SK-MEL-5 (cell line): ENCODE data around the gene SHROOM2. TPM values are rescaled to one million over a fixed set of nuclear protein-coding genes. Genes with fewer than 3 reads are reported as not detected.
"Not testable (repeated sequence)": the region's sequence is repeated elsewhere in the genome, so short reads cannot be mapped to it uniquely, and the experiment has no call there.

ENCODE experiments used
- DNase-seq: peaks from one replicate; pipeline ENCODE4 v3.0.0-alpha.2; 2016; ENCODE audit warnings: low read depth, low spot score
- in situ Hi-C: cut with HindIII; loops from 2 replicates; pipeline ENCODE4 v1.10.0; 2016; ENCODE audit warnings: low sequenced_read_pairs, high pct_unique_total_duplicates, low pct_unique_long_range_greater_than_20kb
- polyA plus RNA-seq, 2 experiments: library from polyadenylated mRNA; depleted of rRNA; stranded (reverse); fragments of >200 nt; gene quantifications; 2 replicates each; pipeline ENCODE4 v1.2.3, GENCODE V29; 2015
- total RNA-seq: library from RNA; depleted of rRNA; stranded (reverse); fragments of >200 nt; shearing (Covaris generic); gene quantifications from 2 replicates; pipeline ENCODE4 v1.2.3, GENCODE V29; 2014; rRNA removed

Gene SHROOM2
- 3.5 and 4.4 TPM in 2 replicates for total RNA-seq
- 6.0 and 8.2 TPM in 2 replicates for polyA plus RNA-seq (2015; cell fraction: cytosol; rRNA removed)
- polyA plus RNA-seq (2015; cell fraction: nucleus; rRNA removed): 4.0 and 5.6 TPM in 2 replicates

GRCh38 chrX:9785944-9786797 lies at the start of gene SHROOM2:
SHROOM2 (plus strand) TSS chrX:9786429; CDS start chrX:9786546, 117 bp downstream.
- DNase-seq: no peak
- in situ Hi-C loops: no loop called here

GRCh38 chrX:9737363-9737762 lies 48.9 kb upstream of the SHROOM2 start:
- in situ Hi-C loops: no loop called here
- no peak for DNase-seq

GRCh38 chrX:9738151-9738550 lies 48.1 kb upstream of the SHROOM2 start:
- in situ Hi-C loops: no loop called here
- no peak for DNase-seq

GRCh38 chrX:9739130-9739529 lies 47.1 kb upstream of the SHROOM2 start:
- in situ Hi-C loops: no loop called here
- no peak for DNase-seq

- no peak for DNase-seq
- in situ Hi-C loops: no loop called here
Observed at GRCh38 chrX:9745417-9746115, 40.7 kb upstream of the SHROOM2 start.

DNA sequence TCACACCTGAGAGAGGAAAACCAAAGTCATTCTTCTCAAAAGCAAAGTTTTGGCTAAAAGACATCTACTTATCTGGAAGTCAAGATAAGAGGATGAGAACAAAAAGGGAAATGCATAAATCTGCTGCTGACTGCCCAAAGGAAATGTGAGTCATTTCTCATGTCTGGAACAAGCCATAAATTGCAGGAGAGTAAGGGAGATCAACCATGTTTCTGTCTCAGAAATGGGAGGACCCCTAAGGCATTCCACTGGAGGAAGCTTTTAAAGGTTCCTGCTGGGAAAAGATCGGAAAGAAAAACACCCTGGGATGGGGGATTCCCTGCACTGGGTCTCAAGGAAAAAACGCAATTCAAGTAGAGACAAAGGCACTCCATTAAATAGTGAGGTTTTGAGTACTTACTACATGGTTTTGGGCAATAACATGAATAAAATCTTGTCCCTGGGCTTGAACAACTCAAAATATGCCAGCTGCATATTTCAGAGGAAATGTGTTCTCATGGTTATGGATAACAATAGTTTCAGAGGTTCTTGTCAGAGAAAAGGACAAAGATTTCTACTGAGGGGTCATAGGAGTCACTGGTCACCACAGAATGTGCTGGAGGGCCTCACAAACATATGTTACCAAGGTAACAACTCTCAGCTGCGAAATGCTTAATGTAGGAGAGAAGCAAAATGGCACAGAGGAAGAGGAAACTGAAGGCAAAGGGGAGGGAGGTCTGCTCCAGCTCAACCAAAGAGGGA lies 39.9 kb upstream of the SHROOM2 start:
- in situ Hi-C loops: no loop called here
- DNase-seq: no peak

- in situ Hi-C loops: no loop called here
- DNase-seq: no peak
Observed at GRCh38 chrX:9747644-9748043, 38.6 kb upstream of the SHROOM2 start.

DNA sequence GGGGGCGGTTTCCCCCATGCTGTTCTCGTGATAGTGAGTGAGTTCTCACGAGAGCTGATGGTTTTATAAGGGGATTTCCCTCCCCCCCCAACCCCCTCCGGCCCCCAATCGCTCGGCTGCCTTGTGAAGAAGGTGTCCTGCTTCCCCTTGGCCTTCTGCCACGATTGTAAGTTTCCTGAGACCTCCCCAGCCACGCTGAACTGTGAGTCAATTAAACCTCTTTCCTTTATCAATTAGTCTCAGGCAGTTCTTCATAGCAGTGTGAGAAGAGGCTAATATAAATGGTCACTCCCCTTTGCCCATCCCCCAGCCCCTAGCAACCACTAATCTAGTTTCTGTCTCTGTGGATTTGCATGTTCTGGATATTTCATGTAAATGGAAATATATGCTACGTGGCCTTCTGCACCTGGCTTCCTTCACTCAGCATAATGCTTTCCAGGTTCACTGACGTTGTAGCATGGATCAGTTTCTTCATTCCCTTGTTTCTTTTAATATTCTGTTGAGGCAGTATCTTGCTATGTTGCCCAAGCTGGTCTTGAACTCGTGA lies 37.0 kb upstream of the SHROOM2 start:
- in situ Hi-C loops: no loop called here
- no peak for DNase-seq

GRCh38 chrX:9757366-9757765 lies 28.9 kb upstream of the SHROOM2 start:
- no peak for DNase-seq
- in situ Hi-C loops: no loop called here

DNA sequence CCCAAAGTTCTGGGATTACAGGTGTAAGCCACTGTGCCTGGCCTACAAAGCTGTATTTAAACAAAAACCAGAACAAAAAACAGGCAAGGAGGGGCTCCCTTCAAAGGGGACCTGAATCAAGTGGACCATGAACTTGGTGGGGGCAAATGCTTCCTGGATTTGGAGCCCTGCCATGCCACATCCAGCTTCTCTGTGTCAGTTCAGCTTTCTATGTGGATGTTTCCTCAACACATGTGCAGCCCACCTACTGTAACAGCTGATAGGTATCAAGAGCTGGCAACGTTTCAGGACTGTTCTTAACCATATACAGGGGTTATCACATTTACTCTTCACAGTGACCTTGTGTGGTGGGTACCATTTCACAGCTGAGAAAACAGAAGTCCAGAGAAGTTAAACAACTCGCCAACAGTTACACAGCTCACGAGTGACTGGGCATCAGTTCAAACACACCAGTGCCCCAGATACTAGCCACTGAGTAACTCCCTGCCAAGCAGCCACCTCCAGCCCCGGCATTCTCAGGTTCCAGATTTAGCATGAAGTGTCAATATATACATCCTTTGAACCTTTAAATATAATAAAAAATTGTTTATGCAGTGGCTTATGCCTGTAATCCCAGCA lies 28.1 kb upstream of the SHROOM2 start:
- in situ Hi-C loops: no loop called here
- no peak for DNase-seq

- in situ Hi-C loops: no loop called here
- DNase-seq: peak; percentile 32
Observed at GRCh38 chrX:9759337-9759736, 26.9 kb upstream of the SHROOM2 start.

DNA sequence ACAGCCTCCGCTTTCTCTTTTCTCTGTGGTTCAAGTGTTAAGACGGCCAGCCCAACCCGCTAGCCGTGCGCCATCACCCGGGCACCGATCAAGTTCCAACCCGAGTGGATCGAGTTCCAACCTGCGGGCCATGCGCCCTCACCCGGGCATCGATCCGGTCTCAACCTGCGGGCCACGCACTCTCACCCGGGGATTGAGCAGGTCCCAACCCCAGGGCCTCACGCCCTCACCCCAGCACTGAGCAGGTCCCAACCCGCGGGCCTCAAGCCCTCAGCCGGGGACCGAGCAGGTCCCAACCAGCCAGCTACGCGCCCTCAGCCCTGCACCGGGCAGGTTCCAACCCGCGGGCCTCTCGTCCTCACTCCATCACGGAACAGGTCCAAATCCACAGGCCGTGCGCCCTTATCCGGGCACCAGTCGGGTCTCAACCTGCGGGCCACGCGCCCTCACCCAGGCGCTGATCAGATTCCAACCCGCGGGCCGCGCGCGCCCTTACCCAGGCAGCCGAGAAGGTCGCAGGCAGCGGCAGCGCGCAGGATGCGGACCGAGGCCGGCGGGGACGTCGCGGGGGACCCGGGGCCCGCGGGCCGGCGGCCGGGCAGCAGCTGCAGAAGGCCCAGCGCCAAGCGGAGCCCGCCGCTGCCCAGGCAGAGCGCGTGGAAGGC lies 21.0 kb upstream of the SHROOM2 start:
- in situ Hi-C loops: no loop called here
- DNase-seq: no peak

GRCh38 chrX:9765737-9766097 lies 20.5 kb upstream of the SHROOM2 start, which contains the start of gene GPR143:
GPR143 (minus strand) TSS chrX:9765847; CDS start chrX:9765817, 30 bp downstream.
- in situ Hi-C loops: no loop called here
- peak; percentile 86 for DNase-seq

DNA sequence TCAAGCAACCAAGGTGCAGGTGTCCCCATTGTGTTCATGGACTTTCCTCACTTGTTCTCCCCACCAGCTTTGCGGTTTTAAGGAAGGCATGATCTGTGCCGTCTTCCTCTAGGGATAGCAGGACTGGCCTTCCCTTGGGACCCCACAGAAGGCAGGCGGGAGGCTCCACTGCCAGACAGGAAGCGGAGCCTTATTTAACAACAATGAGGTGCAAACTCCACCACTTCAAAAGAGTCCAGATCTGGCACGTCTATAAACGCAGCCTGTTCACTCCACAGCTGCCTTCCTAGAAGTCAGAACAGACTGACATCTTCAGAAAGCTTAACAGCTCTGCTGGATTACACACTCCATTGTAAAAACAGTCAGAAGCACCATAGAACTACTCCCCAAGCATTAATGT lies 18.9 kb upstream of the SHROOM2 start:
- in situ Hi-C loops: no loop called here
- DNase-seq: no peak

GRCh38 chrX:9768321-9768839 lies 17.8 kb upstream of the SHROOM2 start:
- in situ Hi-C loops, DNase-seq: not testable (repeated sequence)

DNA sequence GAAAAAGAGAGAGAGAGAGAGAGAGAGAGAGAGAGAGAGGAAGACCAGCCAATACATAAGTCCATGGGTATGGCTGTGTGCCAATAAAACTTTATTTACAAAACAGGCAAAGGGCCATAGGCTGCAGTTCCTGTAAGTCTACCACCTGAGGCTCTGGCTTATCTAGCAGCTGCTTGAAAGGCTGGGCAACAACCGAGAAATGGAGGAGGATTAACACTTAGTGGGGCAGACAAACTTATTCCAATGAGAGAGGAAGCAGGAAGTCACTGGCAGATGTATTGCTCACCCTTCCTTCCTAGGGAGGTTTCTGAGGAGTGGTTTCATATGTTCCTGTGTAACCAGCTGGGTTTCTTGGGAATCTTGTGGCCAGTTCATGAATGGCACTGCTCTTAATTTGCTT lies 15.9 kb upstream of the SHROOM2 start:
- no peak for DNase-seq
- in situ Hi-C loops: no loop called here

DNA sequence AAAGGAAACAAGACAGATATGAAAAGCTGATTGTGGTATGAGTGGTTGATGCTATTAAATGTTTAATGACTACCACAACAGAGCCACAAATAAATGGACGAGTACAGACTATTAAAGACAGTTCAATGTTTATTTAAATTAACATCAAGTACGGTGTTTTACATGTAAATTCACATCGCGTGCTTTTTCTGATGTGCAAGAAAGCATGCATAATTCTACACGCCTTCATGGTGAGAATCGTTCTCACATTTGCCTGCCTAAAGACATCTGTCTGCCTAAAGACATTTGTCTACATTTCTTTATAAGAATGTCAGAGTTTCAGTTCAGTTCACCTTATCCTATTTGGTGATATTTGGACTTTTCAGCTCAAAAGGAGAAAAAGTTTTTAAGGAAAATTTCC lies 13.3 kb upstream of the SHROOM2 start:
- no peak for DNase-seq
- in situ Hi-C loops: no loop called here
